OCI-LY7 (cell line): Measurements from ENCODE around the gene TDRD12. TPM values are rescaled to one million over a fixed set of nuclear protein-coding genes. Genes with fewer than 3 reads are reported as not detected.

ENCODE experiments used
- BruUV-seq: library from RNA; stranded (reverse); fragments of 400-500 nt; replicated peaks from 2 replicates; lab custom pipeline; 2021; lab: Mats Ljungman, UMichigan
- CTCF ChIA-PET: fragments of 300-600 bp; sonication (Branson Sonifier 250); formaldehyde crosslinking; loops from one replicate; lab custom pipeline; 2022; ENCODE audit warnings: antibody characterized with exemption; ENCODE audit not compliant: unreplicated experiment; lab: Charles Lee
- POLR2A ChIA-PET: fragments of 300-600 bp; sonication (Branson Sonifier 250); formaldehyde crosslinking; loops from one replicate; lab custom pipeline; 2022; ENCODE audit warnings: antibody characterized with exemption; lab: Charles Lee
- DNase-seq: peaks from one replicate; pipeline ENCODE4 v3.0.0-alpha.2; 2015; ENCODE audit warnings: low spot score
- H2AFZ ChIP-seq: fragments of 200-600 bp; sonication (generic), shearing (Covaris generic); 2 replicates; pipeline ENCODE4 v1.6.1; 2014; ENCODE audit warnings: mild to moderate bottlenecking, antibody characterized with exemption, low read length, moderate library complexity
- H3K27ac ChIP-seq: fragments of 200-600 bp; sonication (generic); 2 replicates; pipeline ENCODE4 v1.5.1; 2014; ENCODE audit warnings: mixed run types, low read depth, mild to moderate bottlenecking, moderate library complexity, low read length, inconsistent platforms; ENCODE audit not compliant: poor library complexity, severe bottlenecking
- H3K36me3 ChIP-seq: fragments of 200-600 bp; sonication (generic); 2 replicates; pipeline ENCODE4 v1.6.1; 2014; ENCODE audit warnings: mild to moderate bottlenecking, antibody characterized with exemption, low read length, moderate library complexity, mixed read lengths; ENCODE audit not compliant: insufficient read depth
- H3K4me1 ChIP-seq: fragments of 200-600 bp; sonication (generic); 2 replicates; pipeline ENCODE4 v1.5.1; 2014; ENCODE audit warnings: mild to moderate bottlenecking, low read length; ENCODE audit not compliant: insufficient read depth, poor library complexity, severe bottlenecking
- H3K4me2 ChIP-seq: fragments of 200-600 bp; sonication (generic); 2 replicates; pipeline ENCODE4 v1.6.1; 2014; ENCODE audit warnings: mild to moderate bottlenecking, low read length
- H3K4me3 ChIP-seq: fragments of 200-600 bp; sonication (generic); 2 replicates; pipeline ENCODE4 v1.5.1; 2014; ENCODE audit warnings: mild to moderate bottlenecking, low read depth, low read length; ENCODE audit not compliant: poor library complexity, severe bottlenecking
- H3K79me2 ChIP-seq: fragments of 200-600 bp; sonication (generic); 2 replicates; pipeline ENCODE4 v1.6.1; 2016; ENCODE audit warnings: low read depth, mild to moderate bottlenecking, low read length, moderate library complexity, mixed read lengths; ENCODE audit not compliant: insufficient read depth
- H3K9me2 ChIP-seq: fragments of 200-600 bp; sonication (generic); 2 replicates; pipeline ENCODE4 v1.6.1; 2016; ENCODE audit warnings: mild to moderate bottlenecking, low read length, mixed read lengths; ENCODE audit not compliant: insufficient read depth
- H3K9me3 ChIP-seq: fragments of 200-600 bp; sonication (generic); 2 replicates; pipeline ENCODE4 v1.6.1; 2014; ENCODE audit warnings: mild to moderate bottlenecking, mixed run types, low read length, mixed read lengths
- H4K20me1 ChIP-seq: fragments of 200-600 bp; sonication (generic); 2 replicates; pipeline ENCODE4 v1.6.1; 2014; ENCODE audit warnings: mild to moderate bottlenecking, antibody characterized with exemption, low read length, moderate library complexity, mixed read lengths; ENCODE audit not compliant: insufficient read depth
- CTCF ChIP-seq: fragments of 200-600 bp; sonication (generic); conservative IDR thresholded peaks from 2 replicates; pipeline ENCODE4 v1.5.1; 2014; ENCODE audit warnings: mild to moderate bottlenecking, antibody characterized with exemption, low read length, moderate library complexity, mixed read lengths
- EZH2phosphoT487 ChIP-seq: fragments of 200-600 bp; sonication (generic); IDR thresholded peaks from 2 replicates; pipeline ENCODE4 v1.6.1; 2018; ENCODE audit warnings: low read depth, borderline replicate concordance, mild to moderate bottlenecking, mixed run types, antibody characterized with exemption, low read length, moderate library complexity, mixed read lengths
- intact Hi-C: fragments of 100-400 bp; cut with micrococcal nuclease; formaldehyde crosslinking; loops from one replicate; pipeline ENCODE4 v1.10.0; 2022; ENCODE audit not compliant: unreplicated experiment
- total RNA-seq, 2 experiments: library from RNA; depleted of rRNA in 1 of 2; stranded (reverse); fragments of >200 nt in 1 of 2; shearing (Covaris generic) in 1 of 2; gene quantifications; 2 replicates each; pipeline ENCODE4 v1.2.3, GENCODE V29; 2014 to 2022

Gene TDRD12
- total RNA-seq, 2 experiments from 2014 or later: not detected

- no peaks in the 10 kb centered on the region for H3K4me1 ChIP-seq
- DNase-seq: no peak
- no peak overlapping the region for H3K4me2 ChIP-seq
- TF ChIP-seq EZH2phosphoT487: no peak
- POLR2A ChIA-PET: interaction anchor here (0.6 kb wide), 1 partner anchor 66 kb away, joined by 3 read pairs; no protein-coding TSS in a partner anchor
- H2AFZ ChIP-seq: no peak overlapping the region
- BruUV-seq: no TSS peak
- H3K27ac ChIP-seq: no peak overlapping the region
- no peaks in the 10 kb centered on the region for H3K9me2 ChIP-seq
- H3K9me3 ChIP-seq: no peaks in the 10 kb centered on the region
- intact Hi-C loops: no loop called here
- no peaks in the 10 kb centered on the region for H3K36me3 ChIP-seq
- H4K20me1 ChIP-seq: no peaks in the 10 kb centered on the region
- H3K79me2 ChIP-seq: no peaks in the 10 kb centered on the region
- H3K4me3 ChIP-seq: no peak overlapping the region
- CTCF ChIA-PET: no interaction called here
Measured at GRCh38 chr19:32817569-32818476, 98.3 kb downstream of the TDRD12 start.

GRCh38 chr19:32818536-32818935, 99.0 kb downstream of the TDRD12 start:
- TF ChIP-seq EZH2phosphoT487 (no peak), CTCF (no peak)
- H3K4me2 ChIP-seq: no peak overlapping the region
- no TSS peak for BruUV-seq

GRCh38 chr19:32819419-32820400, 100.1 kb downstream of the TDRD12 start:
- Histone ChIP-seq H3K4me1 (no peaks in the 10 kb centered on the region), H3K4me3 (no peak overlapping the region), H2AFZ (no peak overlapping the region), H3K4me2 (no peak overlapping the region), H3K27ac (no peak overlapping the region), H3K79me2 (no peaks in the 10 kb centered on the region), H3K9me2 (no peaks in the 10 kb centered on the region), H4K20me1 (no peaks in the 10 kb centered on the region), H3K36me3 (no peaks in the 10 kb centered on the region), H3K9me3 (no peaks in the 10 kb centered on the region)
- POLR2A ChIA-PET: no interaction called here
- no TSS peak for BruUV-seq
- no peak for DNase-seq
- intact Hi-C loops: no loop called here
- TF ChIP-seq EZH2phosphoT487 (no peak), CTCF (no peak)
- CTCF ChIA-PET: no interaction called here

More at GRCh38 chr19:32818536-32818935, 99.0 kb downstream of the TDRD12 start:
- DNase-seq: no peak
- no peak overlapping the region for H3K4me3 ChIP-seq
- H4K20me1 ChIP-seq: no peaks in the 10 kb centered on the region
- H3K9me3 ChIP-seq: no peaks in the 10 kb centered on the region
- ChIA-PET POLR2A (no interaction called here), CTCF (no interaction called here)
- intact Hi-C loops: no loop called here
- H3K79me2 ChIP-seq: no peaks in the 10 kb centered on the region
- no peak overlapping the region for H3K27ac ChIP-seq
- H3K36me3 ChIP-seq: no peaks in the 10 kb centered on the region
- no peaks in the 10 kb centered on the region for H3K9me2 ChIP-seq
- no peak overlapping the region for H2AFZ ChIP-seq
- H3K4me1 ChIP-seq: no peaks in the 10 kb centered on the region
